Loucy (cell line): Measurements from ENCODE around the gene EXOC2.
A peak's percentile ranks its signal among the peaks of the same experiment; 100 is the strongest.

Experiments
- H2AFZ ChIP-seq: fragments of 200-600 bp; sonication (generic); 2 replicates; pipeline ENCODE4 v1.6.0; 2016; ENCODE audit warnings: antibody characterized with exemption, mild to moderate bottlenecking, low read length, moderate library complexity
- H3F3A ChIP-seq: fragments of 200-600 bp; 2 replicates; pipeline ENCODE4 v1.6.0; 2016; ENCODE audit warnings: antibody characterized with exemption, low read depth, mild to moderate bottlenecking
- H3K27me3 ChIP-seq: fragments of 200-600 bp; sonication (generic); 2 replicates; pipeline ENCODE4 v1.6.1; 2014; ENCODE audit warnings: low read length, mild to moderate bottlenecking; ENCODE audit not compliant: insufficient read depth, poor library complexity, severe bottlenecking
- H3K36me3 ChIP-seq: fragments of 200-600 bp; sonication (generic); 2 replicates; pipeline ENCODE4 v1.6.1; 2016; ENCODE audit warnings: low read length; ENCODE audit not compliant: insufficient read depth
- H3K4me1 ChIP-seq: fragments of 200-600 bp; sonication (generic); 2 replicates; pipeline ENCODE4 v1.5.1; 2014; ENCODE audit warnings: low read length, mild to moderate bottlenecking; ENCODE audit not compliant: insufficient read depth, poor library complexity, severe bottlenecking
- H3K4me2 ChIP-seq: fragments of 200-600 bp; sonication (generic); 2 replicates; pipeline ENCODE4 v1.6.0; 2014; ENCODE audit warnings: antibody characterized with exemption, low read length, low read depth, mild to moderate bottlenecking; ENCODE audit not compliant: poor library complexity, severe bottlenecking
- H3K4me3 ChIP-seq: fragments of 200-600 bp; sonication (generic); 2 replicates; pipeline ENCODE4 v1.5.1; 2014; ENCODE audit warnings: low read length, mild to moderate bottlenecking, mixed read lengths; ENCODE audit not compliant: poor library complexity, severe bottlenecking
- H3K79me2 ChIP-seq: fragments of 200-600 bp; sonication (generic); 2 replicates; pipeline ENCODE4 v1.6.1; 2014; ENCODE audit warnings: low read length; ENCODE audit not compliant: insufficient read depth
- H3K9ac ChIP-seq: fragments of 200-600 bp; sonication (generic); 2 replicates; pipeline ENCODE4 v1.6.0; 2014; ENCODE audit warnings: mild to moderate bottlenecking, low read depth, low read length, moderate library complexity; ENCODE audit not compliant: poor library complexity, severe bottlenecking
- H3K9me2 ChIP-seq: fragments of 200-600 bp; sonication (generic); replicated peaks from 2 replicates; pipeline ENCODE4 v1.6.1; 2016; ENCODE audit warnings: low read depth, low read length, mixed read lengths
- H3K9me3 ChIP-seq: fragments of 200-600 bp; sonication (generic); 2 replicates; pipeline ENCODE4 v1.6.1; 2014; ENCODE audit warnings: mild to moderate bottlenecking, antibody characterized with exemption, low read length, low read depth; ENCODE audit not compliant: insufficient read depth
- H4K20me1 ChIP-seq: fragments of 200-600 bp; sonication (generic); 2 replicates; pipeline ENCODE4 v1.6.0; 2014; ENCODE audit warnings: antibody characterized with exemption, low read length, mild to moderate bottlenecking; ENCODE audit not compliant: insufficient read depth, poor library complexity, severe bottlenecking
- EZH2phosphoT487 ChIP-seq: fragments of 200-600 bp; IDR thresholded peaks from 2 replicates; pipeline ENCODE4 v1.6.1; 2018; ENCODE audit warnings: antibody characterized with exemption, mild to moderate bottlenecking, moderate library complexity, borderline replicate concordance
- TF ChIP-seq, protein P1 (sequence below): fragments of 200-600 bp; sonication (generic); conservative IDR thresholded peaks from 2 replicates; pipeline ENCODE4 v1.5.1; 2014; ENCODE audit warnings: mild to moderate bottlenecking, antibody characterized with exemption, low read length

The EXOC2 gene

DNA sequence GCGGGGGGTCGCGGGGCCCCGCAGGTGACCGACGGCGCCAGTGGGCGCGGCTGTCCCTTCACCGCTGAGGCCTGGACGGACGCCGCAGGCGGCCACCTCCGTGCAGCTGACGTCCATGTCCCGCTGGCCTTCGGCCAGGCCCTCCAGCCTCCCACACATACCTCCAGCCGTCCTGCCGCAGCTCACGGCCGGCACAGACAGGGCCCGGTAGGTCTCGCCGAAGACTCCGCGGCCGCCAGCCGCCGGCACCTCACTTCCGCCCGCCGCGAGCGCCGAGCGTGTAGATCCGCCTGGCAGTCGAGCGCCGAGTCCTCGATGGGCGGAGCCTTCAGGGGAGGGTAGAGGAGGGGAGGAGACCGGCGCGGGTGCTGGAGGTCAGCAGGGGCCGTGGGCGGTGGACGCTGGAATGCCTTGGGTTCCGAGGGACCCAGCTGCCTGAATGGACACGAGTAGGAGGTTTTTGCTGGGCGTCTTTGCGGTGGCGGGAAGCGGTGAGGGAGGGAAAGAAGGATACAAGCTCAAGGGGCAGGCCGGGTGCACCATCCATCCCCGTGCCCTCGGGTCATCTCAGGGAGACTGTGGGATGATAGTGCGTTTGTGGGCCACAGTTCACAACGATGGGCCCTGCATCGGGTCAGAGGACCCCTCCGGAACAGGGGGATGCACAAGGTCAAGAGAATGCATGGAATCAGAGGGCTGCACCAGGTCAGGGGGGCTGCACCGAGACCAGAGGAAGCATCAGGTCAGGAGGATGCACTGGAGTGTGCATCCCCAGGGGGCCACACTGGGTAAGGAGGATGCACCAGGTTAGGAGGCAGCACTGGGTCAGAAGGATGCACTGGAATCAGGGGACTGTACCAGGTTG lies at the start of gene EXOC2:
Gene EXOC2, minus strand, starts transcription at position 282 of the 865 bp plus-strand sequence. CDS start 55,321 bp downstream, outside the sequence.
- H3K9ac ChIP-seq, result peak within 1 kb of the TSS; percentile 83
- no peaks in the 10 kb centered on the region for H3K9me2 ChIP-seq
- peaks cover 45% of the 10 kb centered on the region for H3K79me2 ChIP-seq
- no peak for TF ChIP-seq EZH2phosphoT487
- TF ChIP-seq, protein P1, sequence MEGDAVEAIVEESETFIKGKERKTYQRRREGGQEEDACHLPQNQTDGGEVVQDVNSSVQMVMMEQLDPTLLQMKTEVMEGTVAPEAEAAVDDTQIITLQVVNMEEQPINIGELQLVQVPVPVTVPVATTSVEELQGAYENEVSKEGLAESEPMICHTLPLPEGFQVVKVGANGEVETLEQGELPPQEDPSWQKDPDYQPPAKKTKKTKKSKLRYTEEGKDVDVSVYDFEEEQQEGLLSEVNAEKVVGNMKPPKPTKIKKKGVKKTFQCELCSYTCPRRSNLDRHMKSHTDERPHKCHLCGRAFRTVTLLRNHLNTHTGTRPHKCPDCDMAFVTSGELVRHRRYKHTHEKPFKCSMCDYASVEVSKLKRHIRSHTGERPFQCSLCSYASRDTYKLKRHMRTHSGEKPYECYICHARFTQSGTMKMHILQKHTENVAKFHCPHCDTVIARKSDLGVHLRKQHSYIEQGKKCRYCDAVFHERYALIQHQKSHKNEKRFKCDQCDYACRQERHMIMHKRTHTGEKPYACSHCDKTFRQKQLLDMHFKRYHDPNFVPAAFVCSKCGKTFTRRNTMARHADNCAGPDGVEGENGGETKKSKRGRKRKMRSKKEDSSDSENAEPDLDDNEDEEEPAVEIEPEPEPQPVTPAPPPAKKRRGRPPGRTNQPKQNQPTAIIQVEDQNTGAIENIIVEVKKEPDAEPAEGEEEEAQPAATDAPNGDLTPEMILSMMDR, result peak; percentile 55
- peak within 1 kb of the TSS; percentile 98 for H3K4me3 ChIP-seq
- H3K9me3 ChIP-seq, result no peaks in the 10 kb centered on the region
- H2AFZ ChIP-seq, result peak within 1 kb of the TSS; percentile 100
- no peaks in the 10 kb centered on the region for H3F3A ChIP-seq
- peak within 1 kb of the TSS; percentile 97 for H3K4me2 ChIP-seq
- no peaks in the 10 kb centered on the region for H3K27me3 ChIP-seq
- no peaks in the 10 kb centered on the region for H3K36me3 ChIP-seq
- peaks cover 35% of the 10 kb centered on the region for H3K4me1 ChIP-seq
- peaks cover 19% of the 10 kb centered on the region for H4K20me1 ChIP-seq

DNA sequence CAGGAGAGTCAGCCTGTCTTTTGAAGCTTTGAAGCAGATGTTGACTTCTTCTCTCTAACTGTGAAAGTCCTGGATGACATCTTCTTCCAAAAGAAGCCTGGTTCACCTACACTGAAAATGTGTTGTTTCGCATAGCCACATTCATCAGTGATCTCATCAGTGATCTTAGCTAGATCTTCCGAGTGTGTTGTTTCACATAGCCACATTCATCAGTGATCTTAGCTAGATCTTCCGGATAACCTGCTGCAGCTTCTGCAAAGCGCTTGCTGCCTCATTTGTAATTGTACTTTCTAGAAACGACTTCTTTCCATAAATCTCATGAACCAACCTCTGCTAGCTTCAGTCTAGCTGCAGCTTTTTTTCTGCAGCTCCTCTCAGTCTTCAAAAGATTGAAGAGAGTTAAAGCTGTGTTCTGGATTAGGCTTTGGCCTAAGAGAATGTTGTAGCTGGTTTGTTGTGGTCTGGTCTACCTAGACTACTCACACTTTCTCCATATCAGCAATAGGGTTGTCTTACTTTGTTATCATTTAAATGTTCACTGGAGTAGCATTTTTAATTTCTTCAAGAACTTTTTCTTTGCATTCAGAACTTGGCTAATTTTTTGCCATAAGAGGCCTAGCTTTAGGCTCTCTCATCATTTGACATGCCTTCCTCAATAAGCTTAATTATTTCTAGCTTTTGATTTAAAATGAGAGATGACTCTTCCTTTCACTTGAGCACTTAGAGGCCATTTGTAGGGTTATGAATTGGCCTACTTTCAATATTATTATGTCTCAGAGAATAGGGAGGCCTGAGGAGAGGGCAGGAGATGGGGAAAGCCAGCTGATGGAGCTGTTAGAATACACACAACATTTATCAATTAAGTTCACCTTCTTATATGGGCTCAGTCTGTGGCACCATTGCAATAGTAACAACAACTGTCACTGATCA lies 48.7 kb upstream of the EXOC2 start:
- H3K27me3 ChIP-seq, result no peaks in the 10 kb centered on the region
- TF ChIP-seq EZH2phosphoT487, result no peak
- TF ChIP-seq, protein P1, result no peak
- no peaks in the 10 kb centered on the region for H3K9me3 ChIP-seq

DNA sequence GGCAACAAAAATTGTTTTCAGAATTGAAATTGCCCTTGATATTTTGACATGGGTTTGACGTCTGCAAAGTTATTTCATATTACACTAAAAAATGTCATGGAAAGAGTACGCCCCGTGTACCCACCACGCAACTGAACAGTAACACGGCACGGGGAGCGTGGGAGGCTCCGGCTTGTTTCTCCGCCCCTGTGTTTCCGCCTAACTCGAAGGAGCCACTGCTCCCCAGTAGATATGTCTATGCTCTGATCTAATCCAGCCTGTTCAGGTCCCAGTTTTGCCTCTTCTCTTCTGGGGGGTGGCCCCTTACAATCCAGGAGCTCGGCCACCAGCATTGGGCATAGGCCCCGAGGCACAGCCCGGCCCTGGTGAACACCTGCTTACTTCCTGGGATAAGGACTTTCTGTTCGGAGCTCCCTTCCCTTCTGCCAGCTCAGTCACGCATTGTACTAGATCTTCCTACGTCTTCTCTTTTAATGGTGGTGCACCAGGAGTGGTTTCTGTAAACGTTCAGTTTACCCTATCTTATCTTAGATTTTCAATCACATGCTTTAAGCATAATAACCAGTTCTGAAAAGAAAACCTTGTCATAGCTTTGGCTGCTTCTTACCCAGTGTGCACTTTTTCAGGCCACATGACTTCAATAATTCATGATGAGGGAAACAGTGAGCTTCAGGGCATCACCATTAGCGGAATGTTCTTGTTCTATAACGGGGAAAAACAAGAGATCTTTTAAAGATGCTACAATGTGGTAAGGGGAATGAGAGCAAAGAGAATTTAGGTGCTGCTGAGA lies 43.9 kb upstream of the EXOC2 start:
- TF ChIP-seq, protein P1, result no peak
- no peak for TF ChIP-seq EZH2phosphoT487
- Histone ChIP-seq H3K4me2 (no peak overlapping the region), H2AFZ (no peak overlapping the region), H3K79me2 (no peaks in the 10 kb centered on the region), H3K4me3 (no peak overlapping the region), H4K20me1 (no peaks in the 10 kb centered on the region), H3K9me3 (no peaks in the 10 kb centered on the region), H3K9ac (no peak overlapping the region), H3K4me1 (no peaks in the 10 kb centered on the region), H3K36me3 (no peaks in the 10 kb centered on the region), H3K9me2 (no peaks in the 10 kb centered on the region), H3F3A (no peaks in the 10 kb centered on the region), H3K27me3 (no peaks in the 10 kb centered on the region)

More for the DNA sequence above, 48.7 kb upstream of the EXOC2 start:
- H3K79me2 ChIP-seq, result no peaks in the 10 kb centered on the region
- no peak overlapping the region for H2AFZ ChIP-seq
- no peaks in the 10 kb centered on the region for H3K36me3 ChIP-seq
- H3K9ac ChIP-seq, result no peak overlapping the region
- no peaks in the 10 kb centered on the region for H4K20me1 ChIP-seq
- no peak overlapping the region for H3K4me3 ChIP-seq
- H3F3A ChIP-seq, result no peaks in the 10 kb centered on the region
- no peaks in the 10 kb centered on the region for H3K9me2 ChIP-seq
- H3K4me2 ChIP-seq, result no peak overlapping the region
- H3K4me1 ChIP-seq, result no peaks in the 10 kb centered on the region
